Spleen (tissue), 7 donors: ENCODE results near the gene APH1A.

Experiments used
- CTCF ChIP-seq, 11 experiments: fragments of 200-600 bp in 7 of 11; fragments of 450-650 bp in 4 of 11; sonication (generic) in 4 of 11; IDR thresholded peaks in 8 of 11; conservative IDR thresholded peaks in 3 of 11; 1 replicate in 7 of 11; 2 replicates in 4 of 11; pipeline versions ENCODE4 v1.4.0 to v1.8.0; 2016 to 2021; ENCODE audit warnings: antibody characterized with exemption in 11 of 11, inconsistent platforms in 4 of 11, mild to moderate bottlenecking in 1 of 11
- POLR2A ChIP-seq, 3 donors: fragments of 450-650 bp; IDR thresholded peaks; one replicate each; pipeline ENCODE4 v1.5.1; 2017; ENCODE audit warnings: antibody characterized with exemption in 3 of 3, mild to moderate bottlenecking in 1 of 3
- POLR2AphosphoS5 ChIP-seq, 3 donors: sonication (generic); formaldehyde crosslinking; IDR thresholded peaks; one replicate each; pipeline ENCODE4 v1.5.1; 2017; ENCODE audit warnings: antibody characterized with exemption in 3 of 3
- donor health status: DM: no; HTN: no; CAD: no; lungs with moderate emphysema.
- donor health status: DM: no; HTN: no; CAD: no.
- donor health status: DM: no; HTN: no; CAD: no.

GRCh38 chr1:150293433-150294253, 24.8 kb upstream of the APH1A start, which contains the start of gene MRPS21:
- TF ChIP-seq POLR2AphosphoS5 (IDR thresholded peaks at IDR 0.05) (peak; percentile 84 to 98 (median 93)), CTCF (IDR thresholded peaks at IDR 0.05 in 8 of 11, conservative IDR thresholded peaks at IDR 0.05 in 3 of 11) (no peak), POLR2A (IDR thresholded peaks at IDR 0.05) (peak in 1 of 3 donors; percentile 70)
